Measurements from ENCODE around the gene HYLS1.

HYLS1 gene

GRCh38 chr11:125942771-125943428 lies 55.4 kb downstream of the HYLS1 start:
- H3K27ac ChIP-seq (ENCODE audit: low read depth in 2 of 2, low read length in 2 of 2) = no peak overlapping the region
- H3K9me3 ChIP-seq (ENCODE audit: control insufficient read depth in 2 of 2, low read length in 2 of 2) = no peaks in the 10 kb centered on the region

GRCh38 chr11:125943661-125944349 lies 56.3 kb downstream of the HYLS1 start:
- H3K36me3 ChIP-seq (ENCODE audit: control insufficient read depth in 2 of 2, insufficient read depth in 2 of 2, low read length in 2 of 2) = no peaks in the 10 kb centered on the region
- H3K9me3 ChIP-seq (ENCODE audit: control insufficient read depth in 2 of 2, low read length in 2 of 2) = no peaks in the 10 kb centered on the region
- no peak overlapping the region for H3K4me3 ChIP-seq (ENCODE audit: low read length in 2 of 2)
- H3K9ac ChIP-seq (ENCODE audit: low read depth in 1 of 2, low read length in 2 of 2) = no peak overlapping the region
- no peak overlapping the region for H3K27ac ChIP-seq (ENCODE audit: low read depth in 2 of 2, low read length in 2 of 2)
- no peaks in the 10 kb centered on the region for H3K4me1 ChIP-seq (ENCODE audit: control insufficient read depth in 2 of 2, insufficient read depth in 2 of 2, low read length in 2 of 2)
- no peaks in the 10 kb centered on the region for H3K27me3 ChIP-seq (ENCODE audit: control insufficient read depth in 2 of 2, insufficient read depth in 2 of 2, low read length in 2 of 2)

More at GRCh38 chr11:125942771-125943428, 55.4 kb downstream of the HYLS1 start:
- Histone ChIP-seq H3K9ac (ENCODE audit: low read depth in 1 of 2, low read length in 2 of 2) (no peak overlapping the region), H3K27me3 (ENCODE audit: control insufficient read depth in 2 of 2, insufficient read depth in 2 of 2, low read length in 2 of 2) (no peaks in the 10 kb centered on the region), H3K4me1 (ENCODE audit: control insufficient read depth in 2 of 2, insufficient read depth in 2 of 2, low read length in 2 of 2) (no peaks in the 10 kb centered on the region), H3K36me3 (ENCODE audit: control insufficient read depth in 2 of 2, insufficient read depth in 2 of 2, low read length in 2 of 2) (no peaks in the 10 kb centered on the region), H3K4me3 (ENCODE audit: low read length in 2 of 2) (no peak overlapping the region)

GRCh38 chr11:125944350-125945010 lies 57.0 kb downstream of the HYLS1 start:
- no peaks in the 10 kb centered on the region for H3K9me3 ChIP-seq (ENCODE audit: control insufficient read depth in 2 of 2, low read length in 2 of 2)
- no peak overlapping the region for H3K27ac ChIP-seq (ENCODE audit: low read depth in 2 of 2, low read length in 2 of 2)
- no peak overlapping the region for H3K4me3 ChIP-seq (ENCODE audit: low read length in 2 of 2)
- H3K4me1 ChIP-seq (ENCODE audit: control insufficient read depth in 2 of 2, insufficient read depth in 2 of 2, low read length in 2 of 2) = no peaks in the 10 kb centered on the region
- H3K27me3 ChIP-seq (ENCODE audit: control insufficient read depth in 2 of 2, insufficient read depth in 2 of 2, low read length in 2 of 2) = no peaks in the 10 kb centered on the region
- no peak overlapping the region for H3K9ac ChIP-seq (ENCODE audit: low read depth in 1 of 2, low read length in 2 of 2)
- no peaks in the 10 kb centered on the region for H3K36me3 ChIP-seq (ENCODE audit: control insufficient read depth in 2 of 2, insufficient read depth in 2 of 2, low read length in 2 of 2)

GRCh38 chr11:125945011-125945796 lies 57.7 kb downstream of the HYLS1 start:
- H3K4me3 ChIP-seq (ENCODE audit: low read length in 2 of 2) = no peak overlapping the region
- H3K4me1 ChIP-seq (ENCODE audit: control insufficient read depth in 2 of 2, insufficient read depth in 2 of 2, low read length in 2 of 2) = no peaks in the 10 kb centered on the region
- H3K36me3 ChIP-seq (ENCODE audit: control insufficient read depth in 2 of 2, insufficient read depth in 2 of 2, low read length in 2 of 2) = no peaks in the 10 kb centered on the region
- no peak overlapping the region for H3K9ac ChIP-seq (ENCODE audit: low read depth in 1 of 2, low read length in 2 of 2)
- no peak overlapping the region for H3K27ac ChIP-seq (ENCODE audit: low read depth in 2 of 2, low read length in 2 of 2)
- no peaks in the 10 kb centered on the region for H3K27me3 ChIP-seq (ENCODE audit: control insufficient read depth in 2 of 2, insufficient read depth in 2 of 2, low read length in 2 of 2)
- no peaks in the 10 kb centered on the region for H3K9me3 ChIP-seq (ENCODE audit: control insufficient read depth in 2 of 2, low read length in 2 of 2)

- H3K4me1 ChIP-seq (ENCODE audit: control insufficient read depth in 2 of 2, insufficient read depth in 2 of 2, low read length in 2 of 2) = no peaks in the 10 kb centered on the region
- no peak within 1 kb of the TSS for H3K9ac ChIP-seq (ENCODE audit: low read depth in 1 of 2, low read length in 2 of 2)
- H3K9me3 ChIP-seq (ENCODE audit: control insufficient read depth in 2 of 2, low read length in 2 of 2) = no peaks in the 10 kb centered on the region
- H3K27me3 ChIP-seq (ENCODE audit: control insufficient read depth in 2 of 2, insufficient read depth in 2 of 2, low read length in 2 of 2) = no peaks in the 10 kb centered on the region
- no peak within 1 kb of the TSS for H3K4me3 ChIP-seq (ENCODE audit: low read length in 2 of 2)
- no peak within 1 kb of the TSS for H3K27ac ChIP-seq (ENCODE audit: low read depth in 2 of 2, low read length in 2 of 2)
- no peaks in the 10 kb centered on the region for H3K36me3 ChIP-seq (ENCODE audit: control insufficient read depth in 2 of 2, insufficient read depth in 2 of 2, low read length in 2 of 2)
Observed at GRCh38 chr11:125945797-125946520, 58.5 kb downstream of the HYLS1 start, which contains the start of gene VSIG10L2. Gene VSIG10L2 (plus strand): TSS chr11:125946044. CDS start chr11:125946056, 12 bp downstream.

- Histone ChIP-seq H3K9me3 (ENCODE audit: control insufficient read depth in 2 of 2, low read length in 2 of 2) (no peaks in the 10 kb centered on the region), H3K4me1 (ENCODE audit: control insufficient read depth in 2 of 2, insufficient read depth in 2 of 2, low read length in 2 of 2) (no peaks in the 10 kb centered on the region), H3K36me3 (ENCODE audit: control insufficient read depth in 2 of 2, insufficient read depth in 2 of 2, low read length in 2 of 2) (no peaks in the 10 kb centered on the region), H3K4me3 (ENCODE audit: low read length in 2 of 2) (no peak overlapping the region), H3K27me3 (ENCODE audit: control insufficient read depth in 2 of 2, insufficient read depth in 2 of 2, low read length in 2 of 2) (no peaks in the 10 kb centered on the region), H3K9ac (ENCODE audit: low read depth in 1 of 2, low read length in 2 of 2) (no peak overlapping the region), H3K27ac (ENCODE audit: low read depth in 2 of 2, low read length in 2 of 2) (no peak overlapping the region)
Observed at GRCh38 chr11:125946712-125947418, 59.4 kb downstream of the HYLS1 start.

- no peak overlapping the region for H3K27ac ChIP-seq (ENCODE audit: low read depth in 2 of 2, low read length in 2 of 2)
- H3K4me3 ChIP-seq (ENCODE audit: low read length in 2 of 2) = no peak overlapping the region
- no peaks in the 10 kb centered on the region for H3K36me3 ChIP-seq (ENCODE audit: control insufficient read depth in 2 of 2, insufficient read depth in 2 of 2, low read length in 2 of 2)
- no peak overlapping the region for H3K9ac ChIP-seq (ENCODE audit: low read depth in 1 of 2, low read length in 2 of 2)
- no peaks in the 10 kb centered on the region for H3K27me3 ChIP-seq (ENCODE audit: control insufficient read depth in 2 of 2, insufficient read depth in 2 of 2, low read length in 2 of 2)
- H3K9me3 ChIP-seq (ENCODE audit: control insufficient read depth in 2 of 2, low read length in 2 of 2) = no peaks in the 10 kb centered on the region
- peaks cover 0 to under 1% of the 10 kb centered on the region in 2 donors for H3K4me1 ChIP-seq (ENCODE audit: control insufficient read depth in 2 of 2, insufficient read depth in 2 of 2, low read length in 2 of 2)
Observed at GRCh38 chr11:125947419-125948277, 60.2 kb downstream of the HYLS1 start.

- Histone ChIP-seq H3K27ac (ENCODE audit: low read depth in 2 of 2, low read length in 2 of 2) (no peak overlapping the region), H3K9me3 (ENCODE audit: control insufficient read depth in 2 of 2, low read length in 2 of 2) (no peaks in the 10 kb centered on the region), H3K4me3 (ENCODE audit: low read length in 2 of 2) (no peak overlapping the region), H3K9ac (ENCODE audit: low read depth in 1 of 2, low read length in 2 of 2) (no peak overlapping the region), H3K27me3 (ENCODE audit: control insufficient read depth in 2 of 2, insufficient read depth in 2 of 2, low read length in 2 of 2) (no peaks in the 10 kb centered on the region), H3K36me3 (ENCODE audit: control insufficient read depth in 2 of 2, insufficient read depth in 2 of 2, low read length in 2 of 2) (no peaks in the 10 kb centered on the region), H3K4me1 (ENCODE audit: control insufficient read depth in 2 of 2, insufficient read depth in 2 of 2, low read length in 2 of 2) (peaks cover 0 to 4% of the 10 kb centered on the region in 2 donors)
Observed at GRCh38 chr11:125948278-125949051, 61.0 kb downstream of the HYLS1 start.
